Measurements from ENCODE around the gene SNRK. TPM values are rescaled to one million over a fixed set of nuclear protein-coding genes. Genes with fewer than 3 reads are reported as not detected.

The SNRK gene
- total RNA-seq, 1 experiment from 2014 or later: 12.0 TPM

- no peak overlapping the region for H3K27ac Mint-ChIP-seq
- Histone ChIP-seq H2BK20ac (ENCODE audit: low read depth, low read length, poor library complexity, severe bottlenecking) (no peak overlapping the region), H3K18ac (ENCODE audit: insufficient read length, low read depth, low read length) (no peak overlapping the region), H2BK120ac (ENCODE audit: low read depth, low read length, poor library complexity, severe bottlenecking) (no peak overlapping the region), H3K23ac (ENCODE audit: insufficient read length, low read depth, low read length) (no peak overlapping the region), H2AFZ (ENCODE audit: low read length) (no peak overlapping the region), H3K4me2 (ENCODE audit: insufficient read depth, insufficient read length, low read length) (no peak overlapping the region), H4K8ac (replicated peaks; ENCODE audit: insufficient read length, low read depth, low read length) (no peak overlapping the region), H2BK5ac (ENCODE audit: insufficient read length, low read length) (no peak overlapping the region), H3K27ac (ENCODE audit: insufficient read length, low read depth, low read length) (no peak overlapping the region), H2BK12ac (ENCODE audit: insufficient read length, low read depth, low read length) (no peak overlapping the region), H2BK15ac (ENCODE audit: low read depth, low read length) (no peak overlapping the region), H3K79me2 (ENCODE audit: insufficient read depth, low read length) (no peaks in the 10 kb centered on the region), H3K14ac (ENCODE audit: insufficient read depth, low read length) (no peak overlapping the region), H3K9ac (ENCODE audit: extremely low read depth, insufficient read length, low read length) (no peak overlapping the region), H4K91ac (ENCODE audit: insufficient read length, low read depth, low read length) (no peak overlapping the region), H3K56ac (ENCODE audit: insufficient read length, low read depth, low read length) (no peak overlapping the region), H3T11ph (ENCODE audit: low read length) (no peak overlapping the region), H2AK5ac (ENCODE audit: insufficient read length, low read length) (no peak overlapping the region), H3K23me2 (ENCODE audit: insufficient read length, low read depth, low read length, poor library complexity, severe bottlenecking) (no peaks in the 10 kb centered on the region), H4K20me1 (ENCODE audit: control insufficient read depth, insufficient read depth, insufficient read length) (no peaks in the 10 kb centered on the region), H4K5ac (ENCODE audit: insufficient read length, low read depth, low read length) (no peak overlapping the region), H3K4ac (ENCODE audit: low read depth, low read length) (no peak overlapping the region), H3K9me3 (ENCODE audit: control insufficient read depth, low read depth, low read length) (peaks cover 14% of the 10 kb centered on the region), H3K4me1 (ENCODE audit: insufficient read depth, low read length) (no peaks in the 10 kb centered on the region), H3K79me1 (ENCODE audit: insufficient read depth, low read depth, low read length, poor library complexity, severe bottlenecking) (no peaks in the 10 kb centered on the region), H3K27me3 (ENCODE audit: insufficient read depth, low read length) (no peaks in the 10 kb centered on the region)
- DNase-seq: no peak
- no peaks in the 10 kb centered on the region; the same call in 1 of the 2 replicates for H3K27me3 Mint-ChIP-seq (ENCODE audit: low read depth)
- peaks cover 52 to 80% (median 68%) of the 10 kb centered on the region in 3 experiments for H3K36me3 Mint-ChIP-seq (ENCODE audit: insufficient read depth in 1 of 3, low read depth in 3 of 3)
- H3K4me3 Mint-ChIP-seq: no peak overlapping the region
- WGBS (ENCODE audit: extremely low coverage, insufficient read length, low lambda C conversion rate): no CpG with 5 or more reads among the region's 2 CpGs
- TF ChIP-seq CTCF (conservative IDR thresholded peaks at IDR 0.05): no peak
- peaks cover 9 to 14% of the 10 kb centered on the region in 2 experiments for H3K4me1 Mint-ChIP-seq
- peaks cover 33 to 40% of the 10 kb centered on the region in 2 experiments for H3K9me3 Mint-ChIP-seq
These were observed 52.0 kb downstream of the SNRK start for GRCh38 chr3:43338295-43338694.
